22Rv1 (cell line): Measurements from ENCODE around the gene SRSF12.
A peak's percentile ranks its signal among the peaks of the same experiment; 100 is the strongest.

ENCODE experiments used
- H3K27ac ChIP-seq: fragments of 450-650 bp; 2 replicates; pipeline ENCODE4 v1.5.1; 2017
- CTCF ChIP-seq: fragments of 450-650 bp; IDR thresholded peaks from 2 replicates; pipeline ENCODE4 v1.5.1; 2017; ENCODE audit warnings: mild to moderate bottlenecking
- ZFX ChIP-seq: fragments of 450-650 bp; IDR thresholded peaks from 2 replicates; pipeline ENCODE4 v1.6.1; 2017; ENCODE audit warnings: antibody characterized with exemption, borderline replicate concordance

The SRSF12 gene

DNA sequence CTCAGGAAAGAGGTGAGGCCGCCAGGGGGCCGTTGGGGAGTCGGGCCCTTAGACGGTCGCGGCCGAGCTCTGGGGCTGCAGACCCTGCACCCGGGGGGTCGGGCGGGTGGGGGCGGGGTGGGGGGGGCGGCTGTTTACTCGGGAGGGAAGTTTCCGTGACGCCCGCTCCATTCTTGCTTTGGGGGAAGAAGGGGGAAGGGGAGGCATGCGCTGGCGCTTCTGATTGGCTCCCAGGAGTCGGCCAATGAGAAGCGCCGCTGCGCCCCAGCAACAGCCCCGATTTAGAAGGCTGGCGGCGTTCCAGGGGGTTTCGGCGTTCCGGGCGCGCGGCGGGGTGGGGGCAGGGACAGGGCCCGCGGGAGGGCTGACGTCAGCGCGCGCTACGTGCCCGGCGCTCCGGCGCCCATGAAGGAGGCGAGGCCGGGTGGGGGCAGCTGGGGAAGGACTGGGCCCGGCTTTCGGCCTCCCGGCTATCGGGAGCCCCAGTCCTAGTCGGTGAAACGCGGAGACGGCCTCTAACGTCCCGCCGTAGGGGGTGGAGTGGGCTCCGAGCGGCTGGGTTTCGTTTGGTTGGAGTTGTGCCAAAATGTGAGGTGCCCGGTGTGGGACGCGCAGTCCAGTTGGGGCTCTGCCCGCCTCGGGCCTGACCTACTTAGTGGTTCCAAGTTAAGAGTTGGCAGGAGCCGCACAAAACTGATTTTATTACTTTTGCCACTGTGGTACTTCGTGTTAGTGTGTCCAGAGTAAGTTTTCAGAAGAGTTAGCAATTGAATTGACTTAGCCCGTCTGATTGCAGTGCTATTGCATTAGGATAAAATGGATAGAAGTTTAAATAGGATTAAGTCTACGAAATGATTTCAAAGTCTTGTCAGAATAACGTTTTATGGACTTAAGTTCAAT is 36.2 kb downstream of the SRSF12 start:
- TF ChIP-seq ZFX (no peak), CTCF (no peak)
- H3K27ac ChIP-seq = peak overlapping the region; percentile 98

- peak overlapping the region; percentile 98 for H3K27ac ChIP-seq
Measured at GRCh38 chr6:89081129-89081422, 36.8 kb downstream of the SRSF12 start.

GRCh38 chr6:89080281-89081128 is 37.4 kb downstream of the SRSF12 start, which contains the start of gene PNRC1:
PNRC1 (plus strand) TSS chr6:89080751; CDS start chr6:89080895, 144 bp downstream.
- H3K27ac ChIP-seq = peak within 1 kb of the TSS; percentile 98
- no peak for TF ChIP-seq ZFX
- no peak for TF ChIP-seq CTCF

More at GRCh38 chr6:89081129-89081422, 36.8 kb downstream of the SRSF12 start:
- no peak for TF ChIP-seq CTCF
- no peak for TF ChIP-seq ZFX

DNA sequence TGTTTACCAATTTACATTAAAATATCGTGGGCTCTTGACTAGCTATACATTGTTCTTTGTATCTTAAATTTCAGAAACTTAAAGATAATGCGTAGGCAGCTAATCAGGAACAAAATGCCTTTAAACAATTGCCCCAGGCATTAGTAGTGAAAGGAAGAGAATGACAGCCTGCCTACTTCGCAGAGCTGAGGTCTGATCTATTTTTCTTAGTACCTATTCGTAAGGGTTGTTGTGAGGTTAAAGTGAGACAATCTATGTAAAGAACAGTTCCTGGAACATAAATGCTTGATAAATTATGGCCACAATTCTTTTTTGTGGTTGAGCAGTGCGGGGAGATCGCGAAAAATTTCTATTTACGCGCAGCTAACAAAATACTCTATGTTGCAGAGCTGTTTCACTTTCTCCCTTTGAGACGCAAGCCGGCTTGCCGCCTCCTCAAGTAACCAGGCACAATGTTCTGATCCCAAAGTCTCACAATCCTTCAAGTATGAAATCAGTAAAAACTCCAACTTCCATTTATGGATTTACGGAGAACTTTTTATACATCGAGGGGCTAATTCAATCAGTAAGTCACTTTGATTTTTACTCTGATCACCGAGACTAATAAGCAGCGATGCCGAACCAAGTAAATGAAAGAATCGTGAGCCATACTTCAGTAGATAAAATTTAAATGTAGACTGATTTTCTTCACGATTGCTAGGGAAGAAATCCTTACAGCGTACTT is 38.2 kb downstream of the SRSF12 start:
- H3K27ac ChIP-seq = peak overlapping the region; percentile 98
- no peak for TF ChIP-seq CTCF

DNA sequence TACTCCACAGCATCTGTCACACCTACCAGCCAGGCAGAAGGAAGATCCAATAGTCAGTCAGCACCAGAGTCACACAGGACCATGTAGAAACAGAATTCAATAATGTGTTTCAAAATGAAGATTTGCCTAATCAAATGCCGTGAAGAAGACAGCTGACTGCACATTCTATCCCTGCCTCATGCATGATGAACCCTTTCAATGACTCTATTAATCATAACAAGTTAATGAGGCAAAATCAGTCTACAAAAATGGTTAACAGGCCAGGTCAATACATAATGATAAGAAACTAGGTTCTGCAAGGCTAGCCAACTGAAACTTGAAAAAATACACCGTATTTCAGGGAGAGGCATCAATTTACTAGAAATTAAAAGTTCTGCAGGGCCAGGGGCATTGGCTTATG is 44.0 kb downstream of the SRSF12 start:
- TF ChIP-seq ZFX = no peak
- no peak for TF ChIP-seq CTCF
- H3K27ac ChIP-seq = no peak overlapping the region

- no peak overlapping the region for H3K27ac ChIP-seq
- TF ChIP-seq CTCF (no peak), ZFX (no peak)
Measured at GRCh38 chr6:89073014-89073620, 44.8 kb downstream of the SRSF12 start.
